H9 (cell line): Measurements from ENCODE around the gene SCN5A. TPM values are rescaled to one million over a fixed set of nuclear protein-coding genes. Genes with fewer than 3 reads are reported as not detected.

ENCODE experiments used
- DNase-seq: peaks from one replicate; pipeline ENCODE4 v3.0.0-alpha.2; 2017
- H2AFZ ChIP-seq: one replicate; pipeline ENCODE4 v1.6.1; 2013; ENCODE audit warnings: mild to moderate bottlenecking, low read length, control low read depth, moderate library complexity
- H2AK5ac ChIP-seq: 2 replicates; pipeline ENCODE4 v1.6.1; 2013; ENCODE audit warnings: low read length, control low read depth, mixed read lengths; ENCODE audit not compliant: insufficient read length
- H2BK120ac ChIP-seq: one replicate; pipeline ENCODE4 v1.6.1; 2013; ENCODE audit warnings: low read depth, mild to moderate bottlenecking, low read length, control low read depth, inconsistent platforms; ENCODE audit not compliant: poor library complexity, severe bottlenecking
- H2BK12ac ChIP-seq: 2 replicates; pipeline ENCODE4 v1.6.1; 2013; ENCODE audit warnings: low read length, control low read depth, mixed read lengths, low read depth; ENCODE audit not compliant: insufficient read length
- H2BK15ac ChIP-seq: 2 replicates; pipeline ENCODE4 v1.6.1; 2013; ENCODE audit warnings: low read depth, low read length, control low read depth
- H2BK20ac ChIP-seq: one replicate; pipeline ENCODE4 v1.6.1; 2013; ENCODE audit warnings: low read depth, mild to moderate bottlenecking, low read length, control low read depth, inconsistent platforms; ENCODE audit not compliant: poor library complexity, severe bottlenecking
- H2BK5ac ChIP-seq: 2 replicates; pipeline ENCODE4 v1.6.1; 2013; ENCODE audit warnings: low read length, control low read depth, mixed read lengths; ENCODE audit not compliant: insufficient read length
- H3K14ac ChIP-seq: 2 replicates; pipeline ENCODE4 v1.6.1; 2013; ENCODE audit warnings: low read length, control low read depth; ENCODE audit not compliant: insufficient read depth
- H3K18ac ChIP-seq: 2 replicates; pipeline ENCODE4 v1.6.1; 2013; ENCODE audit warnings: low read depth, mild to moderate bottlenecking, mixed read lengths, low read length, control low read depth; ENCODE audit not compliant: insufficient read length
- H3K23ac ChIP-seq: 2 replicates; pipeline ENCODE4 v1.6.1; 2013; ENCODE audit warnings: low read length, control low read depth, mixed read lengths, low read depth; ENCODE audit not compliant: insufficient read length
- H3K23me2 ChIP-seq: 2 replicates; pipeline ENCODE4 v1.6.1; 2013; ENCODE audit warnings: low read depth, mild to moderate bottlenecking, mixed read lengths, low read length, control low read depth; ENCODE audit not compliant: insufficient read length, poor library complexity, severe bottlenecking
- H3K27ac ChIP-seq: 2 replicates; pipeline ENCODE4 v1.5.1; 2013; ENCODE audit warnings: low read length, control low read depth, mixed read lengths, low read depth; ENCODE audit not compliant: insufficient read length
- H3K27me3 ChIP-seq: 2 replicates; pipeline ENCODE4 v1.6.1; 2013; ENCODE audit warnings: low read length, control low read depth, inconsistent platforms; ENCODE audit not compliant: insufficient read depth
- H3K4ac ChIP-seq: 2 replicates; pipeline ENCODE4 v1.6.1; 2013; ENCODE audit warnings: low read depth, mild to moderate bottlenecking, control low read depth, inconsistent platforms, low read length, moderate library complexity
- H3K4me1 ChIP-seq: 2 replicates; pipeline ENCODE4 v1.6.1; 2013; ENCODE audit warnings: low read length, control low read depth, inconsistent platforms; ENCODE audit not compliant: insufficient read depth
- H3K4me2 ChIP-seq: 2 replicates; pipeline ENCODE4 v1.6.1; 2013; ENCODE audit warnings: low read length, control low read depth, mixed read lengths; ENCODE audit not compliant: insufficient read length, insufficient read depth
- H3K56ac ChIP-seq: 2 replicates; pipeline ENCODE4 v1.6.1; 2013; ENCODE audit warnings: low read depth, mild to moderate bottlenecking, mixed read lengths, low read length, control low read depth; ENCODE audit not compliant: insufficient read length
- H3K79me1 ChIP-seq: 2 replicates; pipeline ENCODE4 v1.6.1; 2013; ENCODE audit warnings: low read depth, mild to moderate bottlenecking, moderate library complexity, low read length, control low read depth, inconsistent platforms; ENCODE audit not compliant: insufficient read depth, poor library complexity, severe bottlenecking
- H3K79me2 ChIP-seq: 2 replicates; pipeline ENCODE4 v1.6.1; 2013; ENCODE audit warnings: low read length, control low read depth, inconsistent platforms; ENCODE audit not compliant: insufficient read depth
- H3K9ac ChIP-seq: 2 replicates; pipeline ENCODE4 v1.6.1; 2013; ENCODE audit warnings: low read length, control low read depth, mixed read lengths; ENCODE audit not compliant: insufficient read length; ENCODE audit errors: extremely low read depth
- H3K9me3 ChIP-seq: one replicate; pipeline ENCODE4 v1.6.1; 2013; ENCODE audit warnings: low read depth, low read length, inconsistent platforms; ENCODE audit not compliant: control insufficient read depth
- H3T11ph ChIP-seq: one replicate; pipeline ENCODE4 v1.6.1; 2013; ENCODE audit warnings: mild to moderate bottlenecking, low read length, control low read depth, inconsistent platforms
- H4K20me1 ChIP-seq: one replicate; pipeline ENCODE4 v1.6.1; 2013; ENCODE audit not compliant: control insufficient read depth, insufficient read length, insufficient read depth
- H4K5ac ChIP-seq: 2 replicates; pipeline ENCODE4 v1.6.1; 2013; ENCODE audit warnings: low read depth, mild to moderate bottlenecking, mixed read lengths, low read length, control low read depth; ENCODE audit not compliant: insufficient read length
- H4K8ac ChIP-seq: replicated peaks from 2 replicates; pipeline ENCODE4 v1.6.1; 2013; ENCODE audit warnings: low read length, control low read depth, mixed read lengths, low read depth; ENCODE audit not compliant: insufficient read length
- H4K91ac ChIP-seq: 2 replicates; pipeline ENCODE4 v1.6.1; 2013; ENCODE audit warnings: low read depth, mild to moderate bottlenecking, moderate library complexity, mixed read lengths, low read length, control low read depth; ENCODE audit not compliant: insufficient read length
- H3K27ac Mint-ChIP-seq, 3 experiments: 2 replicates in 2 of 3; 3 replicates in 1 of 3; pipeline ENCODE4 v1.8.0; 2020 to 2021; ENCODE audit warnings: mixed read lengths in 3 of 3, mild to moderate bottlenecking in 1 of 3, moderate library complexity in 1 of 3
- H3K27me3 Mint-ChIP-seq: 2 replicates; pipeline ENCODE4 v1.8.0; 2021; ENCODE audit warnings: low read depth, mild to moderate bottlenecking, moderate library complexity, mixed read lengths
- H3K36me3 Mint-ChIP-seq, 3 experiments: 2 replicates in 2 of 3; 3 replicates in 1 of 3; pipeline ENCODE4 v1.8.0; 2020 to 2021; ENCODE audit warnings: low read depth in 3 of 3, mixed read lengths in 3 of 3; ENCODE audit not compliant: insufficient read depth in 1 of 3
- H3K4me1 Mint-ChIP-seq, 2 experiments: 2 replicates each; pipeline ENCODE4 v1.8.0; 2020; ENCODE audit warnings: mixed read lengths in 2 of 2
- H3K4me3 Mint-ChIP-seq, 2 experiments: 2 replicates in 1 of 2; 3 replicates in 1 of 2; pipeline ENCODE4 v1.8.0; 2020 to 2021; ENCODE audit warnings: mild to moderate bottlenecking in 2 of 2, mixed read lengths in 2 of 2, moderate library complexity in 1 of 2
- H3K9me3 Mint-ChIP-seq, 2 experiments: 2 replicates in 1 of 2; 3 replicates in 1 of 2; pipeline ENCODE4 v1.8.0; 2020; ENCODE audit warnings: mild to moderate bottlenecking in 2 of 2, mixed read lengths in 2 of 2, moderate library complexity in 1 of 2
- WGBS: extraction: QIAGEN DNeasy Blood & Tissue Kit; methylation state at CpG from one replicate; pipeline ENCODE4 v1.1.7; 2013; ENCODE audit warnings: missing lambda C conversion rate, low lambda C conversion rate, mixed read lengths; ENCODE audit not compliant: insufficient read length; ENCODE audit errors: extremely low coverage; 5-methylcytosine and 5-hydroxymethylcytosine counted together
- total RNA-seq: library from RNA; stranded (reverse); gene quantifications from 2 replicates; pipeline ENCODE4 v1.2.1, GENCODE V29; 2021
- TF ChIP-seq, protein P1 (sequence below): fragments of 200-600 bp; sonication (generic); conservative IDR thresholded peaks from 3 replicates; pipeline ENCODE4 v1.8.0; 2021; ENCODE audit warnings: antibody characterized with exemption, mild to moderate bottlenecking

SCN5A gene
- total RNA-seq, 1 experiment from 2014 or later, result 6.5 TPM

DNA sequence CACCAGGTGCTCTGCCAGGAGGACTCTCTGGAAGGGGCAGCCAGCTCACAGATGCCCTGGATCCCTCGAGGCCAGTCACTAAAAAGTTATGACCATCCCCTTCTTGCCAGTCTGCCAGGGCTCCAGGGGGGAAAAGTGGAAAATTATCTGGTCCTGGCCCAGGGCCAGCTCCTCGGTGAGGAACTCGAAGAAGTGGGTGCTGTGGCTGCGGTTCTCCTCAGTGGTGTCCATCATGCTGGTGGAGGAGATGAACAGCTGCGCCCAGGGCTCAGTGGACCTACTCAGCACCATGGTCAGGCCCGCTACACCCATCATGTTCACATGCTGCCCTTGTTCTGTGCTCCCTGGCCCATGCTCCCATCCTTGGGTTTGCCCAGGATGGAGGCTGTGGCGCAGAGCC, 134.1 kb downstream of the SCN5A start:
- H3K4me3 Mint-ChIP-seq, result no peak overlapping the region
- Histone ChIP-seq H4K5ac (no peak overlapping the region), H3K23ac (no peak overlapping the region), H3K18ac (no peak overlapping the region), H4K20me1 (no peaks in the 10 kb centered on the region), H3K23me2 (no peaks in the 10 kb centered on the region), H2BK15ac (no peak overlapping the region), H2BK120ac (no peak overlapping the region), H3K79me2 (no peaks in the 10 kb centered on the region), H2AFZ (no peak overlapping the region), H3K4ac (no peak overlapping the region), H3K14ac (no peak overlapping the region), H3K56ac (no peak overlapping the region), H3K9ac (no peak overlapping the region), H3K27me3 (no peaks in the 10 kb centered on the region), H3K4me2 (no peak overlapping the region), H4K8ac (no peak overlapping the region), H3T11ph (no peak overlapping the region), H4K91ac (no peak overlapping the region), H2BK20ac (no peak overlapping the region), H3K9me3 (no peaks in the 10 kb centered on the region), H2BK5ac (no peak overlapping the region), H3K4me1 (peaks cover 5% of the 10 kb centered on the region; the same call in 1 of the 2 replicates), H3K79me1 (no peaks in the 10 kb centered on the region), H3K27ac (no peak overlapping the region), H2BK12ac (no peak overlapping the region), H2AK5ac (no peak overlapping the region)
- H3K27ac Mint-ChIP-seq, result no peak overlapping the region
- H3K9me3 Mint-ChIP-seq, result no peaks in the 10 kb centered on the region
- peaks cover 11 to 27% (median 18%) of the 10 kb centered on the region in 3 experiments; a peak in 6 of 7 replicates for H3K36me3 Mint-ChIP-seq
- H3K4me1 Mint-ChIP-seq, result peaks cover 12 to 16% of the 10 kb centered on the region in 2 experiments
- no CpG with 5 or more reads among the region's 7 CpGs for WGBS
- DNase-seq, result no peak
- TF ChIP-seq, protein P1, sequence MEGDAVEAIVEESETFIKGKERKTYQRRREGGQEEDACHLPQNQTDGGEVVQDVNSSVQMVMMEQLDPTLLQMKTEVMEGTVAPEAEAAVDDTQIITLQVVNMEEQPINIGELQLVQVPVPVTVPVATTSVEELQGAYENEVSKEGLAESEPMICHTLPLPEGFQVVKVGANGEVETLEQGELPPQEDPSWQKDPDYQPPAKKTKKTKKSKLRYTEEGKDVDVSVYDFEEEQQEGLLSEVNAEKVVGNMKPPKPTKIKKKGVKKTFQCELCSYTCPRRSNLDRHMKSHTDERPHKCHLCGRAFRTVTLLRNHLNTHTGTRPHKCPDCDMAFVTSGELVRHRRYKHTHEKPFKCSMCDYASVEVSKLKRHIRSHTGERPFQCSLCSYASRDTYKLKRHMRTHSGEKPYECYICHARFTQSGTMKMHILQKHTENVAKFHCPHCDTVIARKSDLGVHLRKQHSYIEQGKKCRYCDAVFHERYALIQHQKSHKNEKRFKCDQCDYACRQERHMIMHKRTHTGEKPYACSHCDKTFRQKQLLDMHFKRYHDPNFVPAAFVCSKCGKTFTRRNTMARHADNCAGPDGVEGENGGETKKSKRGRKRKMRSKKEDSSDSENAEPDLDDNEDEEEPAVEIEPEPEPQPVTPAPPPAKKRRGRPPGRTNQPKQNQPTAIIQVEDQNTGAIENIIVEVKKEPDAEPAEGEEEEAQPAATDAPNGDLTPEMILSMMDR, result no peak
- no peaks in the 10 kb centered on the region for H3K27me3 Mint-ChIP-seq
